Umbilical cord (tissue), 2 donors: ENCODE measurements around the gene IP6K3. TPM values are rescaled to one million over a fixed set of nuclear protein-coding genes. Genes with fewer than 3 reads are reported as not detected.

Source experiments
- DNase-seq: peaks from one replicate; pipeline ENCODE4 v3.0.0-alpha.2; 2015; ENCODE audit warnings: low spot score
- total RNA-seq: library from RNA; depleted of rRNA; stranded (reverse); fragments of >200 nt; gene quantifications from one replicate; pipeline ENCODE4 v1.2.3, GENCODE V29; 2014; ENCODE audit warnings: low replicate concordance; ENCODE audit not compliant: insufficient read depth

Gene IP6K3, protein sequence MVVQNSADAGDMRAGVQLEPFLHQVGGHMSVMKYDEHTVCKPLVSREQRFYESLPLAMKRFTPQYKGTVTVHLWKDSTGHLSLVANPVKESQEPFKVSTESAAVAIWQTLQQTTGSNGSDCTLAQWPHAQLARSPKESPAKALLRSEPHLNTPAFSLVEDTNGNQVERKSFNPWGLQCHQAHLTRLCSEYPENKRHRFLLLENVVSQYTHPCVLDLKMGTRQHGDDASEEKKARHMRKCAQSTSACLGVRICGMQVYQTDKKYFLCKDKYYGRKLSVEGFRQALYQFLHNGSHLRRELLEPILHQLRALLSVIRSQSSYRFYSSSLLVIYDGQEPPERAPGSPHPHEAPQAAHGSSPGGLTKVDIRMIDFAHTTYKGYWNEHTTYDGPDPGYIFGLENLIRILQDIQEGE
- 4.1 TPM for total RNA-seq

DNA sequence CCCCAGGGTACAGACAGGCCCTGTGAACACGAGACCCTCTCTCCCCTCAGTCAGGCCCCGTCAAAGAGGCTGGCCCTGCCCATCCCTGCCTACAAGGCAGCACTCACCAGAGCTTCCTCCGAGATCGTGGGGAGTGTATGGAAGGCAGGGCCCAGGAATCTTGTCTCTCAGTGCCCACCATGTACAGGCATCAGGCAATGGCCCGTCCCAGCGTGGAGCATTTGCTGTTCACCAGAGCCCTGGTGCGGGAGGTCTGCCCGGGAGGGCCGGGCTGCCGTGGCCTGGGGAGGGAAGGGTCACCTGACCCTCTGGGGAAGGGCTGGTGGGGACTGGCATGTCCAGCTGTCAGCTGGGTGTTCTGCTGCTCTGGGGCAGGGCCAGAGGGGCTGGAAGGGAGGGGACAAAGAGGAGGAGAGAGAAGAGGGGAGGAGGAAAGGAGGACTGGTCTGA, at the start of gene IP6K3:
Gene IP6K3 (minus strand): TSS at position 255 of the 450 bp plus-strand sequence. CDS start 11,429 bp downstream, outside the sequence.
- DNase-seq, result peak; percentile 74

DNA sequence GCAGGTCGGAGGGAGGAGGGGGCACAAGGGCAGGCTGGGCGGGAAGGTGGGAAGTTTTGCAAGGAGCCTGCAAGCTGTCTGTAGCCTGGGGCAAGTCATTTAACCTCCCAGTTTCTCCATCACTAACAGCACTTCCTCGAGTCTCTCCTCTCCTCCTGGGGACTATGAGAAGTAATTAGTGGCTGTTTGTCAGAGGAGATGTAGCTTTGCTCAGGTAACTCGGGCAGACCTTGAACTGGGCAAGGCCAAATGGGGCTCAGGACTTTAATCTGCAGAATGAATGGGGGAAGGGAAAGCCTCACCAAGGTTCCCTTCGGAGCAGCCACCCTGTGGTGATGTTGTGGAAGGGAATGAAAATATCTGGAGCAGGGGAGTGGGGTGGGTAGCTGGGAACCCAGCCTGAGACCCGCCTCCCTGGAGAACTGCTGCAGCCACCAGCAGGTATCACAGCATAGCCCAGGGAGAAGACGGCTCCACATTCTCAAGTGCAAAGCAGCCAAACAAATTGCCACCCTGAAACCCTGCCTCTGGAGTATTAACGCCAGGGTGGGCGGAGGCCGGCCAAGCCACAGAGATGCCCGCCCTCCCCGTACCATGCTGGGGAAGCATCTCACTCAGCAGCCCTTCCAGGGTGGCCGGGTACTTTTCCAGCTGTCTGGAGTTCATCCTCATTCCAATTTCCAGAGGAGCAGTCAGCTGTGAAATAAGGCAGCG, 48.4 kb upstream of the IP6K3 start:
- no peak for DNase-seq

- DNase-seq, result no peak
Measured at GRCh38 chr6:33792981-33793380, 46.3 kb upstream of the IP6K3 start.

- DNase-seq, result no peak
Measured at GRCh38 chr6:33791620-33792019, 44.9 kb upstream of the IP6K3 start.

DNA sequence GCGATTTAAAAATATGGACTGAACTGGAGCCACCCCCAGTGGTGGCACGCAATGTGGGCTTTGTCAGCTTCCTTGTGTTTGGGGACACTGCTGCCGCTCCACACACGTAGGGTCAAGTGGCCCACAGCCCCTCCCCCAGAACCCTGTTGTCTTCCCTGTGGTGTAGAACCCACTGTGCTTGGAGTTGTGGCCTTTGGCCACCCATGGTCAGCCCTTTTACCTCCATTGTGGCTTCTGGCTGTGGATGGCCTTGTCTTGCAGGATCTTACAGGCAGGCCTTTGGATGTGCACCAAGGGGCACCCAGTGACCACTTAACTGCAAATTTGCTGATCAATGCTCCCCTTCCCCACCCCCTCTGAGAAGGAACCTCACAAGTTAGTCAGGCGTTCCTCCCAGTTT, 44.2 kb upstream of the IP6K3 start:
- DNase-seq, result no peak

DNA sequence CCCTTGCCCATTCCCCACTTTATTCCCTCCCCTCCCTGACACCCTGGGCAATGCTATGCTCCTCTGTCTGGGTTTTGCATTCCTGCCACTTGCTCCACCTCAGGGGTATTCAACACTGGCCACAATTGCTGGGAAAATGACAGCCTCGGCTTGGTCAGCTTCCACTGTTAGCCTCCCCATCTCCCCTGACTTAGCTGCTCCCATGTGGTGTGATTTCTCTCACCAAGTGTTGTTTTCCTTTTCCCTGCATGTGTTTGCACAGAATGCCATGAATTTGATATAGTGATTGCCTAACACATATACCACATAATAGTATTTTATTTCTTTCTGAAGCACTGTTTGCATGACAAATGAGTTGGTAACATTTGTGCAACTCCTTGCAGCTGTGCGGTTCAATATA, 43.7 kb upstream of the IP6K3 start:
- no peak for DNase-seq

- DNase-seq, result no peak
Measured at GRCh38 chr6:33789550-33789895, 42.8 kb upstream of the IP6K3 start.

- peak; percentile 96 for DNase-seq
Measured at GRCh38 chr6:33788694-33789549, 42.2 kb upstream of the IP6K3 start, which contains the start of gene LEMD2. Gene LEMD2 (minus strand): TSS chr6:33789130. CDS start chr6:33789116, 14 bp downstream.

- peak; percentile 81 for DNase-seq
Measured at GRCh38 chr6:33787954-33788693, 41.4 kb upstream of the IP6K3 start.

DNA sequence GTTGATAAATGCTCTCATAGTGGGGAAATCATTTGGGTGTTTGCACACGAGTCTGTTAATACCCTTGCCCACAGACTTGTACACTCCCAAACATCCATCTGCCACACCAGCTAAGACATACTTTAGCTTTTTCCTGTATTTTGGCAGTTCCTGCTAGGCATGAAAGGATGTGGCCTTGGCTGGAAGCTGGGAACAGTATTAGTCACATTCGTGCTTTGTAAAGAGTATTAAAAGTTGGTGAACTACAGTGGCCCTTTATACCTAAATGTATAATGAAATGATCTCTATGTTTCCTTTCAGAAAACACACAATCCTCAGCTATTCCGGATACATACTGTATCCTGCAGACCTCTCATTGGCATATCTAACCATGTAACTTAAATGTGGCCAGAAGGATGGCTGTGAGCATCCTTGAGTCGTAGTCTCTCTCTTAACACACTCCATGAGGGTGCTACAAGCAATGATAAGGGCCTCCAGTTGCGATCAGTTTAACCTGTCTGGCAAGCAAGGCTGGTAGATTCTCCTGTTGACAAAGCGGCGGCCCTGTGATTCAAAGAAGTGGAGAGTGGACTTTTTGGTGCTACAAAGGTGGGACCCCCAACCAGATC, 40.7 kb upstream of the IP6K3 start:
- DNase-seq, result no peak

- DNase-seq, result no peak
Measured at GRCh38 chr6:33786736-33787135, 40.0 kb upstream of the IP6K3 start.

- no peak for DNase-seq
Measured at GRCh38 chr6:33785778-33786177, 39.1 kb upstream of the IP6K3 start.

- DNase-seq, result no peak
Measured at GRCh38 chr6:33784787-33785186, 38.1 kb upstream of the IP6K3 start.

- DNase-seq, result no peak
Measured at GRCh38 chr6:33783781-33784520, 37.2 kb upstream of the IP6K3 start.

- DNase-seq, result no peak
Measured at GRCh38 chr6:33782561-33782960, 35.9 kb upstream of the IP6K3 start.

DNA sequence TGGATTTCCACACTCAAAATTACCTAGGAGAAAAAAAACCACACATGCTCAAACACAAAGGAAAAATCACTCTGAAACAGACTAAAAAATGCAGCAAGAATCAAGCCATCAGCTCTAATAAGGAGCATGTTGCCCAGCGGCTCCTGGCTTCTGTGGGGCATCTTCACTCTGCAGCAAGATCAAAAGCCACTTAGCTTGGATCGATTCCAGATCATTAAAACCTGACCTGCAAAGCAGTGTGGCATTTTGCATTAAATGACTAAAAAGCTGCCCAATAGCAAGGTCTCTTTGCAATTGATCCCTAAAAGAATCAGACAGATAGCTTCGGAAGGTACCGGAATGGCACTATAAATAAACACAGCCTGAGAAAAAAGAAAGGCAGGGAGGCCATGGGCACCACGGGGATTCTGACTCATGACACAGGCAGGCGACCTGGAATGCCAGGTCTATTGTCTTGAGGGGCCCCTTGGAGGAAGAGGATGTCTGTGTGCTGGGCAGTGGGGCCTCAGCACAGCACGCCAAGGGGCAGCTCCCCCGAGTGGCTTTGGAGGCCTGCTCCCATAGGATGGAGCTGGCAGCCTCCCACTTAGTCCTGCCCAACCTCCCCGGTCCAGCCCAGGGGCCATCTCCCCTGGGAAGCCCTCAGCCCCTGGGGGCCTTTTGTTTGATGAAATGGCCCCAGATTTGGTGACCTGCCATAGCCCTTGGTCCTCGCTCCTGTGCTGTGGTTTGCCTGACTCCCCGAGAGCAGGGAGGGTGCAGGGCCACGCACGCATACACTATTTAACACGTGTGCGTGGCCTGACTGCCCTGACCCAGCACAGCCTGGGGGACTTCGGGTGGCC, 34.6 kb upstream of the IP6K3 start:
- no peak for DNase-seq

GRCh38 chr6:33779895-33780294, 33.2 kb upstream of the IP6K3 start:
- no peak for DNase-seq

DNA sequence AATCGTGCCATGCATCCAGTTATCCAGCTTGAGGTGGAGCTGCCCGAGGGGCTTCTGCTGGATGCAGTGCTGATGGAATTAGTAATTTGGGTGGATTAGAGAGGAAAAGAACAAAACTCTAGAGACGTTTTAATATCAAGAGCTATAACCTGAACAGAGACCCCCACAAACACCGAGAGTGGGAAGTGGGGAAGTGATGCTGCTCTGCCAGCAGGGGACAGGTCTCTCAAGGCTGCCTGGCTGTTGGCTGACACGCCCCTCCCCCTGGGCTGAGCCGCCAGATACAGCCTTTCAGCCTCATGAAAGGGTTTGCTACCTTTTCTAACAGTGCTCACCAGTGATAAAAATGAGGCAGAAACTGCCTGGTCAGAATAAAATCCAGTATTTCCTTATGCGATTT, 32.6 kb upstream of the IP6K3 start:
- no peak for DNase-seq
